GM23338 (cell line): Measurements from ENCODE around the gene SIGLEC8.

Experiments used
- CREB1 ChIP-seq: fragments of 250-450 bp; sonication (Bioruptor Pico); IDR thresholded peaks from 2 replicates; pipeline ENCODE4 v1.5.0; 2020; ENCODE audit warnings: low read depth, mild to moderate bottlenecking, moderate library complexity
- ETS1 ChIP-seq: IDR thresholded peaks from 2 replicates; pipeline ENCODE4 v1.6.1; 2016; ENCODE audit warnings: antibody characterized with exemption
- EZH2 ChIP-seq: fragments of 200-600 bp; sonication (generic); IDR thresholded peaks from one replicate; pipeline ENCODE4 v1.8.0; 2017; ENCODE audit warnings: antibody characterized with exemption, mild to moderate bottlenecking, low read depth; ENCODE audit not compliant: unreplicated experiment
- EZH2phosphoT487 ChIP-seq: fragments of 200-600 bp; sonication (generic); IDR thresholded peaks from one replicate; pipeline ENCODE4 v1.8.1; 2018; ENCODE audit warnings: antibody characterized with exemption; ENCODE audit not compliant: unreplicated experiment
- JUNB ChIP-seq: IDR thresholded peaks from one replicate; pipeline ENCODE4 v1.6.1; 2016; ENCODE audit warnings: antibody characterized with exemption; ENCODE audit not compliant: unreplicated experiment
- NANOG ChIP-seq: IDR thresholded peaks from 2 replicates; pipeline ENCODE4 v1.6.1; 2016; ENCODE audit warnings: antibody characterized with exemption, borderline replicate concordance
- POLR2AphosphoS5 ChIP-seq: IDR thresholded peaks from 2 replicates; pipeline ENCODE4 v1.6.1; 2016; ENCODE audit warnings: antibody characterized with exemption, low read depth
- REST ChIP-seq: IDR thresholded peaks from one replicate; pipeline ENCODE4 v1.6.1; 2018; ENCODE audit warnings: antibody characterized with exemption; ENCODE audit not compliant: unreplicated experiment
- STAT1 ChIP-seq: IDR thresholded peaks from one replicate; pipeline ENCODE4 v1.6.1; 2016; ENCODE audit warnings: antibody characterized with exemption; ENCODE audit not compliant: unreplicated experiment
- ZNF331 ChIP-seq: fragments of 250-450 bp; sonication (Bioruptor Pico); IDR thresholded peaks from 2 replicates; pipeline ENCODE4 v1.5.0; 2020; ENCODE audit warnings: low read depth, mild to moderate bottlenecking, moderate library complexity
- TF ChIP-seq, protein P1 (sequence below), 2 experiments: fragments of 200-600 bp in 1 of 2; sonication (generic) in 1 of 2; conservative IDR thresholded peaks; 2 replicates each; pipeline versions ENCODE4 v1.5.1 to v1.6.1; 2016 to 2017; ENCODE audit warnings: antibody characterized with exemption in 2 of 2, low read depth in 2 of 2, mild to moderate bottlenecking in 2 of 2, moderate library complexity in 1 of 2
- TF ChIP-seq, protein P2 (sequence below): fragments of 250-450 bp; sonication (Bioruptor Pico); IDR thresholded peaks from 2 replicates; pipeline ENCODE4 v1.5.0; 2020; ENCODE audit warnings: mild to moderate bottlenecking, moderate library complexity

GRCh38 chr19:51433043-51433442 is 25.2 kb downstream of the SIGLEC8 start:
- TF ChIP-seq, protein P1, sequence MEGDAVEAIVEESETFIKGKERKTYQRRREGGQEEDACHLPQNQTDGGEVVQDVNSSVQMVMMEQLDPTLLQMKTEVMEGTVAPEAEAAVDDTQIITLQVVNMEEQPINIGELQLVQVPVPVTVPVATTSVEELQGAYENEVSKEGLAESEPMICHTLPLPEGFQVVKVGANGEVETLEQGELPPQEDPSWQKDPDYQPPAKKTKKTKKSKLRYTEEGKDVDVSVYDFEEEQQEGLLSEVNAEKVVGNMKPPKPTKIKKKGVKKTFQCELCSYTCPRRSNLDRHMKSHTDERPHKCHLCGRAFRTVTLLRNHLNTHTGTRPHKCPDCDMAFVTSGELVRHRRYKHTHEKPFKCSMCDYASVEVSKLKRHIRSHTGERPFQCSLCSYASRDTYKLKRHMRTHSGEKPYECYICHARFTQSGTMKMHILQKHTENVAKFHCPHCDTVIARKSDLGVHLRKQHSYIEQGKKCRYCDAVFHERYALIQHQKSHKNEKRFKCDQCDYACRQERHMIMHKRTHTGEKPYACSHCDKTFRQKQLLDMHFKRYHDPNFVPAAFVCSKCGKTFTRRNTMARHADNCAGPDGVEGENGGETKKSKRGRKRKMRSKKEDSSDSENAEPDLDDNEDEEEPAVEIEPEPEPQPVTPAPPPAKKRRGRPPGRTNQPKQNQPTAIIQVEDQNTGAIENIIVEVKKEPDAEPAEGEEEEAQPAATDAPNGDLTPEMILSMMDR (conservative IDR thresholded peaks at IDR 0.05; ENCODE audit: low read depth in 2 of 2), result no peak
- TF ChIP-seq POLR2AphosphoS5 (no peak), REST (no peak), EZH2phosphoT487 (no peak), EZH2 (no peak), JUNB (no peak), CREB1 (CRISPR knock-in tag) (no peak), STAT1 (no peak), NANOG (no peak), ZNF331 (no peak), ETS1 (no peak)
- TF ChIP-seq, protein P2, sequence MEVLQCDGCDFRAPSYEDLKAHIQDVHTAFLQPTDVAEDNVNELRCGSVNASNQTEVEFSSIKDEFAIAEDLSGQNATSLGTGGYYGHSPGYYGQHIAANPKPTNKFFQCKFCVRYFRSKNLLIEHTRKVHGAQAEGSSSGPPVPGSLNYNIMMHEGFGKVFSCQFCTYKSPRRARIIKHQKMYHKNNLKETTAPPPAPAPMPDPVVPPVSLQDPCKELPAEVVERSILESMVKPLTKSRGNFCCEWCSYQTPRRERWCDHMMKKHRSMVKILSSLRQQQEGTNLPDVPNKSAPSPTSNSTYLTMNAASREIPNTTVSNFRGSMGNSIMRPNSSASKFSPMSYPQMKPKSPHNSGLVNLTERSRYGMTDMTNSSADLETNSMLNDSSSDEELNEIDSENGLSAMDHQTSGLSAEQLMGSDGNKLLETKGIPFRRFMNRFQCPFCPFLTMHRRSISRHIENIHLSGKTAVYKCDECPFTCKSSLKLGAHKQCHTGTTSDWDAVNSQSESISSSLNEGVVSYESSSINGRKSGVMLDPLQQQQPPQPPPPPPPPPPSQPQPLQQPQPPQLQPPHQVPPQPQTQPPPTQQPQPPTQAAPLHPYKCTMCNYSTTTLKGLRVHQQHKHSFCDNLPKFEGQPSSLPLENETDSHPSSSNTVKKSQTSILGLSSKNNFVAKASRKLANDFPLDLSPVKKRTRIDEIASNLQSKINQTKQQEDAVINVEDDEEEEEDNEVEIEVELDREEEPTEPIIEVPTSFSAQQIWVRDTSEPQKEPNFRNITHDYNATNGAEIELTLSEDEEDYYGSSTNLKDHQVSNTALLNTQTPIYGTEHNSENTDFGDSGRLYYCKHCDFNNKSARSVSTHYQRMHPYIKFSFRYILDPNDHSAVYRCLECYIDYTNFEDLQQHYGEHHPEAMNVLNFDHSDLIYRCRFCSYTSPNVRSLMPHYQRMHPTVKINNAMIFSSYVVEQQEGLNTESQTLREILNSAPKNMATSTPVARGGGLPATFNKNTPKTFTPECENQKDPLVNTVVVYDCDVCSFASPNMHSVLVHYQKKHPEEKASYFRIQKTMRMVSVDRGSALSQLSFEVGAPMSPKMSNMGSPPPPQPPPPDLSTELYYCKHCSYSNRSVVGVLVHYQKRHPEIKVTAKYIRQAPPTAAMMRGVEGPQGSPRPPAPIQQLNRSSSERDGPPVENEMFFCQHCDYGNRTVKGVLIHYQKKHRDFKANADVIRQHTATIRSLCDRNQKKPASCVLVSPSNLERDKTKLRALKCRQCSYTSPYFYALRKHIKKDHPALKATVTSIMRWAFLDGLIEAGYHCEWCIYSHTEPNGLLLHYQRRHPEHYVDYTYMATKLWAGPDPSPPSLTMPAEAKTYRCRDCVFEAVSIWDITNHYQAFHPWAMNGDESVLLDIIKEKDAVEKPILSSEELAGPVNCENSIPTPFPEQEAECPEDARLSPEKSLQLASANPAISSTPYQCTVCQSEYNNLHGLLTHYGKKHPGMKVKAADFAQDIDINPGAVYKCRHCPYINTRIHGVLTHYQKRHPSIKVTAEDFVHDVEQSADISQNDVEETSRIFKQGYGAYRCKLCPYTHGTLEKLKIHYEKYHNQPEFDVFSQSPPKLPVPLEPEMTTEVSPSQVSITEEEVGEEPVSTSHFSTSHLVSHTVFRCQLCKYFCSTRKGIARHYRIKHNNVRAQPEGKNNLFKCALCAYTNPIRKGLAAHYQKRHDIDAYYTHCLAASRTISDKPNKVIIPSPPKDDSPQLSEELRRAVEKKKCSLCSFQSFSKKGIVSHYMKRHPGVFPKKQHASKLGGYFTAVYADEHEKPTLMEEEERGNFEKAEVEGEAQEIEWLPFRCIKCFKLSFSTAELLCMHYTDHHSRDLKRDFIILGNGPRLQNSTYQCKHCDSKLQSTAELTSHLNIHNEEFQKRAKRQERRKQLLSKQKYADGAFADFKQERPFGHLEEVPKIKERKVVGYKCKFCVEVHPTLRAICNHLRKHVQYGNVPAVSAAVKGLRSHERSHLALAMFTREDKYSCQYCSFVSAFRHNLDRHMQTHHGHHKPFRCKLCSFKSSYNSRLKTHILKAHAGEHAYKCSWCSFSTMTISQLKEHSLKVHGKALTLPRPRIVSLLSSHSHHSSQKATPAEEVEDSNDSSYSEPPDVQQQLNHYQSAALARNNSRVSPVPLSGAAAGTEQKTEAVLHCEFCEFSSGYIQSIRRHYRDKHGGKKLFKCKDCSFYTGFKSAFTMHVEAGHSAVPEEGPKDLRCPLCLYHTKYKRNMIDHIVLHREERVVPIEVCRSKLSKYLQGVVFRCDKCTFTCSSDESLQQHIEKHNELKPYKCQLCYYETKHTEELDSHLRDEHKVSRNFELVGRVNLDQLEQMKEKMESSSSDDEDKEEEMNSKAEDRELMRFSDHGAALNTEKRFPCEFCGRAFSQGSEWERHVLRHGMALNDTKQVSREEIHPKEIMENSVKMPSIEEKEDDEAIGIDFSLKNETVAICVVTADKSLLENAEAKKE (CRISPR knock-in tag), result no peak
